ENCODE data around the gene SLC22A1.

DNA sequence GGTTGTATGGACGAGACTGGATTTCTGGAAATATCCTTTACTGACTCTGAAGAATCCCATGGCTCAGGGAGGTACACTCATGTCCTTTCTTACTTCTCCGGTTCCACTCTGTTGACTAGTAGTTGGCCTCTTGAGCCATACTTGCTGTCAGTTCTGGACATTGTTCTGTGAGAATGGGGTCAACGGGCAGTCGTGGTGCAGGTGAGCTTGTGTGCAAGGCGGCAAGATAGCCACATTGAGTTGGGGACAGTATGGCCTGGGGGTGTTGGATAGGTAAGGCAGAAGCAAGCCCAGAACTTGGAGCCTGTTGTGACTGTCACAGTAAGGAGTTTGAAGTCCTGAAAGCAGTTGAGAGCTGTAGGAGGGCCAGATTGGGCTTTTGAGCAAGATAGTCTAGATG, 13.5 kb upstream of the SLC22A1 start:
- TF ChIP-seq, protein P1, sequence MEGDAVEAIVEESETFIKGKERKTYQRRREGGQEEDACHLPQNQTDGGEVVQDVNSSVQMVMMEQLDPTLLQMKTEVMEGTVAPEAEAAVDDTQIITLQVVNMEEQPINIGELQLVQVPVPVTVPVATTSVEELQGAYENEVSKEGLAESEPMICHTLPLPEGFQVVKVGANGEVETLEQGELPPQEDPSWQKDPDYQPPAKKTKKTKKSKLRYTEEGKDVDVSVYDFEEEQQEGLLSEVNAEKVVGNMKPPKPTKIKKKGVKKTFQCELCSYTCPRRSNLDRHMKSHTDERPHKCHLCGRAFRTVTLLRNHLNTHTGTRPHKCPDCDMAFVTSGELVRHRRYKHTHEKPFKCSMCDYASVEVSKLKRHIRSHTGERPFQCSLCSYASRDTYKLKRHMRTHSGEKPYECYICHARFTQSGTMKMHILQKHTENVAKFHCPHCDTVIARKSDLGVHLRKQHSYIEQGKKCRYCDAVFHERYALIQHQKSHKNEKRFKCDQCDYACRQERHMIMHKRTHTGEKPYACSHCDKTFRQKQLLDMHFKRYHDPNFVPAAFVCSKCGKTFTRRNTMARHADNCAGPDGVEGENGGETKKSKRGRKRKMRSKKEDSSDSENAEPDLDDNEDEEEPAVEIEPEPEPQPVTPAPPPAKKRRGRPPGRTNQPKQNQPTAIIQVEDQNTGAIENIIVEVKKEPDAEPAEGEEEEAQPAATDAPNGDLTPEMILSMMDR (IDR thresholded peaks at IDR 0.05), result no peak
- no peak for TF ChIP-seq POLR2A (IDR thresholded peaks at IDR 0.05)

Measured in adrenal gland (tissue), 5 donors.